Calu3 (cell line): ENCODE measurements around the gene SYT15B. TPM values are rescaled to one million over a fixed set of nuclear protein-coding genes. Genes with fewer than 3 reads are reported as not detected.
A peak's percentile ranks its signal among the peaks of the same experiment; 100 is the strongest.
"Not testable (repeated sequence)": the region's sequence is repeated elsewhere in the genome, so short reads cannot be mapped to it uniquely, and the experiment has no call there.

Source experiments
- BruUV-seq: library from RNA; stranded (reverse); fragments of 400-500 nt; replicated peaks from 2 replicates; lab custom pipeline; 2021; lab: Mats Ljungman, UMichigan
- CTCF ChIA-PET: fragments of 300-600 bp; sonication (Branson Sonifier 250); formaldehyde crosslinking; loops from one replicate; lab custom pipeline; 2022; ENCODE audit warnings: antibody characterized with exemption; lab: Charles Lee
- DNase-seq: peaks from one replicate; pipeline ENCODE4 v3.0.0; 2022
- H3K27ac Mint-ChIP-seq: one replicate; pipeline ENCODE4 v1.8.0; 2022; ENCODE audit warnings: mixed read lengths; ENCODE audit not compliant: unreplicated experiment
- H3K27me3 Mint-ChIP-seq: one replicate; pipeline ENCODE4 v1.8.0; 2022; ENCODE audit warnings: mixed read lengths; ENCODE audit not compliant: unreplicated experiment
- H3K36me3 Mint-ChIP-seq: one replicate; pipeline ENCODE4 v1.8.0; 2022; ENCODE audit warnings: mild to moderate bottlenecking, moderate library complexity, mixed read lengths; ENCODE audit not compliant: insufficient read depth, unreplicated experiment
- H3K4me1 Mint-ChIP-seq: one replicate; pipeline ENCODE4 v1.8.0; 2022; ENCODE audit warnings: mild to moderate bottlenecking, low read depth, mixed read lengths; ENCODE audit not compliant: unreplicated experiment
- H3K4me3 Mint-ChIP-seq: one replicate; pipeline ENCODE4 v1.8.0; 2022; ENCODE audit warnings: mild to moderate bottlenecking, low read depth, moderate library complexity, mixed read lengths; ENCODE audit not compliant: unreplicated experiment
- H3K9me3 Mint-ChIP-seq: one replicate; pipeline ENCODE4 v1.8.0; 2022; ENCODE audit warnings: low read depth, mixed read lengths; ENCODE audit not compliant: unreplicated experiment
- intact Hi-C: fragments of 100-400 bp; cut with micrococcal nuclease; formaldehyde crosslinking; loops from one replicate; pipeline ENCODE4 v1.10.0; 2022; ENCODE audit not compliant: unreplicated experiment
- total RNA-seq: library from RNA; stranded (reverse); gene quantifications from 2 replicates; pipeline ENCODE4 v1.2.3, GENCODE V29; 2022

Gene SYT15B
- total RNA-seq, 1 experiment from 2014 or later: 0.21 TPM

GRCh38 chr10:47762674-47763553 is 478 bp downstream of the SYT15B start:
- BruUV-seq, H3K9me3 Mint-ChIP-seq, H3K4me3 Mint-ChIP-seq, H3K36me3 Mint-ChIP-seq, DNase-seq, CTCF ChIA-PET, intact Hi-C loops, H3K27ac Mint-ChIP-seq, H3K4me1 Mint-ChIP-seq: not testable (repeated sequence)
- H3K27me3 Mint-ChIP-seq: peaks cover 13% of the 10 kb centered on the region

- H3K27me3 Mint-ChIP-seq, BruUV-seq, CTCF ChIA-PET, H3K9me3 Mint-ChIP-seq, H3K4me3 Mint-ChIP-seq, intact Hi-C loops, H3K27ac Mint-ChIP-seq, H3K4me1 Mint-ChIP-seq, DNase-seq, H3K36me3 Mint-ChIP-seq: not testable (repeated sequence)
Observed at GRCh38 chr10:47758855-47759254, 4.5 kb downstream of the SYT15B start.

DNA sequence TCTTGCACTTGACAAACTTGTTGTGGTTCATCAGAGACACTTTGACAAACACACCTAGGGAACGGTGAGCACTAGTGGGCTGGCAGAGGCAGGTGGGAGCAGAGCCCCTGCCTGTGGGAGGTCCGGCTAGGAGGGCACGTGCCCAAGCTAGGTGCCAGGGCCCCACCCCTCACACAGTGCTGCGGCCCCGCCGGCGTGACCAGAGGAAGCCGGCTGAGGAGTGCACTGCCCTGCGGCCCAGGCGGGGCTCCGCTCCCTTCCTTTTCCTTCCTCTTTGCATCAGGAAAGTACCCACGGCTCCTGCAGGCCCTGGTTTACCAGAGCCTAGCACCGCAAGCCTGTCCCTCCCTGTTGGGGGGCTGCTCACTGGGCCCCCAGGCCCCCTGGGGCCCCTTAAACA is 7.2 kb downstream of the SYT15B start:
- H3K4me1 Mint-ChIP-seq, H3K27me3 Mint-ChIP-seq, H3K27ac Mint-ChIP-seq, H3K9me3 Mint-ChIP-seq, H3K4me3 Mint-ChIP-seq, BruUV-seq, CTCF ChIA-PET, H3K36me3 Mint-ChIP-seq, intact Hi-C loops, DNase-seq: not testable (repeated sequence)

- DNase-seq, H3K4me3 Mint-ChIP-seq, BruUV-seq, H3K27me3 Mint-ChIP-seq, H3K36me3 Mint-ChIP-seq, H3K9me3 Mint-ChIP-seq, CTCF ChIA-PET, H3K27ac Mint-ChIP-seq, H3K4me1 Mint-ChIP-seq, intact Hi-C loops: not testable (repeated sequence)
Observed at GRCh38 chr10:47753871-47754270, 9.5 kb downstream of the SYT15B start.

GRCh38 chr10:47753176-47753575 is 10.2 kb downstream of the SYT15B start:
- H3K27me3 Mint-ChIP-seq, BruUV-seq, H3K27ac Mint-ChIP-seq, CTCF ChIA-PET, H3K4me3 Mint-ChIP-seq, H3K36me3 Mint-ChIP-seq, H3K9me3 Mint-ChIP-seq, H3K4me1 Mint-ChIP-seq, intact Hi-C loops, DNase-seq: not testable (repeated sequence)

GRCh38 chr10:47751821-47752220 is 11.6 kb downstream of the SYT15B start:
- H3K36me3 Mint-ChIP-seq, H3K27ac Mint-ChIP-seq, intact Hi-C loops, H3K4me3 Mint-ChIP-seq, DNase-seq, BruUV-seq, CTCF ChIA-PET, H3K4me1 Mint-ChIP-seq, H3K9me3 Mint-ChIP-seq, H3K27me3 Mint-ChIP-seq: not testable (repeated sequence)

- H3K36me3 Mint-ChIP-seq, DNase-seq, CTCF ChIA-PET, H3K9me3 Mint-ChIP-seq, H3K4me1 Mint-ChIP-seq, H3K27me3 Mint-ChIP-seq, intact Hi-C loops, BruUV-seq, H3K4me3 Mint-ChIP-seq, H3K27ac Mint-ChIP-seq: not testable (repeated sequence)
Observed at GRCh38 chr10:47750360-47750759, 13.0 kb downstream of the SYT15B start.

- H3K4me3 Mint-ChIP-seq, H3K36me3 Mint-ChIP-seq, intact Hi-C loops, H3K9me3 Mint-ChIP-seq, H3K27me3 Mint-ChIP-seq, H3K27ac Mint-ChIP-seq, BruUV-seq, H3K4me1 Mint-ChIP-seq, CTCF ChIA-PET, DNase-seq: not testable (repeated sequence)
Observed at GRCh38 chr10:47746780-47747376, 16.5 kb downstream of the SYT15B start.

GRCh38 chr10:47744881-47745280 is 18.5 kb downstream of the SYT15B start:
- H3K27me3 Mint-ChIP-seq, H3K27ac Mint-ChIP-seq, H3K9me3 Mint-ChIP-seq, intact Hi-C loops, DNase-seq, H3K4me1 Mint-ChIP-seq, H3K4me3 Mint-ChIP-seq, H3K36me3 Mint-ChIP-seq, CTCF ChIA-PET: not testable (repeated sequence)
- TSS peak; percentile 48 for BruUV-seq
